Progenitor cell of endocrine pancreas (in vitro differentiated cells): ENCODE data around the gene KIAA1549. TPM values are rescaled to one million over a fixed set of nuclear protein-coding genes. Genes with fewer than 3 reads are reported as not detected.
A peak's percentile ranks its signal among the peaks of the same experiment; 100 is the strongest.

Experiments used
- DNase-seq: peaks from one replicate; pipeline ENCODE4 v3.0.0; 2021; ENCODE audit warnings: low spot score; ENCODE audit not compliant: unreplicated experiment
- H3K27ac Mint-ChIP-seq: 2 replicates; pipeline ENCODE4 v1.8.0; 2021; ENCODE audit warnings: mild to moderate bottlenecking, moderate library complexity, mixed read lengths
- H3K27me3 Mint-ChIP-seq: 2 replicates; pipeline ENCODE4 v1.8.0; 2021; ENCODE audit warnings: mixed read lengths
- H3K36me3 Mint-ChIP-seq: 2 replicates; pipeline ENCODE4 v1.8.0; 2022; ENCODE audit warnings: mixed read lengths; ENCODE audit not compliant: insufficient read depth
- H3K4me1 Mint-ChIP-seq: 2 replicates; pipeline ENCODE4 v1.8.0; 2021; ENCODE audit warnings: low read depth, mixed read lengths
- H3K4me3 Mint-ChIP-seq: 2 replicates; pipeline ENCODE4 v1.8.0; 2021; ENCODE audit warnings: low read depth, mild to moderate bottlenecking, moderate library complexity, mixed read lengths
- H3K9me3 Mint-ChIP-seq: 2 replicates; pipeline ENCODE4 v1.8.0; 2021; ENCODE audit warnings: low read depth, mixed read lengths
- CTCF ChIP-seq: fragments of 200-600 bp; sonication (generic); IDR thresholded peaks from one replicate; pipeline ENCODE4 v1.5.0; 2021; ENCODE audit warnings: antibody characterized with exemption, mild to moderate bottlenecking; ENCODE audit not compliant: unreplicated experiment
- total RNA-seq: library from RNA; stranded (reverse); gene quantifications from 2 replicates; pipeline ENCODE4 v1.2.1, GENCODE V29; 2021

KIAA1549 gene
- total RNA-seq, 1 donor from 2014 or later: 45.8 TPM

- TF ChIP-seq CTCF: no peak
- no peak for DNase-seq
- no peak overlapping the region for H3K4me3 Mint-ChIP-seq
- no peaks in the 10 kb centered on the region for H3K27me3 Mint-ChIP-seq
- no peaks in the 10 kb centered on the region for H3K9me3 Mint-ChIP-seq
- no peaks in the 10 kb centered on the region for H3K4me1 Mint-ChIP-seq
- peaks cover 1% of the 10 kb centered on the region for H3K36me3 Mint-ChIP-seq
- peak overlapping the region; percentile 8 for H3K27ac Mint-ChIP-seq
Observed at GRCh38 chr7:139022286-139022685, 41.1 kb upstream of the KIAA1549 start.

GRCh38 chr7:139018910-139019309 is 37.7 kb upstream of the KIAA1549 start:
- H3K27ac Mint-ChIP-seq: no peak overlapping the region
- H3K9me3 Mint-ChIP-seq: no peaks in the 10 kb centered on the region
- no peak for TF ChIP-seq CTCF
- peaks cover 1% of the 10 kb centered on the region for H3K36me3 Mint-ChIP-seq
- no peaks in the 10 kb centered on the region for H3K27me3 Mint-ChIP-seq
- no peaks in the 10 kb centered on the region for H3K4me1 Mint-ChIP-seq
- DNase-seq: no peak
- H3K4me3 Mint-ChIP-seq: no peak overlapping the region

- Mint-ChIP-seq H3K27ac (no peak overlapping the region), H3K27me3 (no peaks in the 10 kb centered on the region), H3K9me3 (no peaks in the 10 kb centered on the region), H3K4me3 (no peak overlapping the region), H3K36me3 (no peaks in the 10 kb centered on the region), H3K4me1 (no peaks in the 10 kb centered on the region)
- TF ChIP-seq CTCF: peak; percentile 72
- peak; percentile 19 for DNase-seq
Observed at GRCh38 chr7:139016931-139017511, 35.8 kb upstream of the KIAA1549 start.

- DNase-seq: no peak
Observed at GRCh38 chr7:139011373-139011772, 30.2 kb upstream of the KIAA1549 start.

GRCh38 chr7:139004321-139005090 is 23.3 kb upstream of the KIAA1549 start:
- no peak overlapping the region for H3K27ac Mint-ChIP-seq
- H3K27me3 Mint-ChIP-seq: no peaks in the 10 kb centered on the region
- no peak for DNase-seq
- H3K4me3 Mint-ChIP-seq: no peak overlapping the region
- H3K4me1 Mint-ChIP-seq: no peaks in the 10 kb centered on the region
- TF ChIP-seq CTCF: no peak
- peaks cover 24% of the 10 kb centered on the region for H3K9me3 Mint-ChIP-seq
- no peaks in the 10 kb centered on the region for H3K36me3 Mint-ChIP-seq

More at GRCh38 chr7:139011373-139011772, 30.2 kb upstream of the KIAA1549 start:
- TF ChIP-seq CTCF: no peak
- Mint-ChIP-seq H3K27ac (no peak overlapping the region), H3K9me3 (no peaks in the 10 kb centered on the region), H3K27me3 (no peaks in the 10 kb centered on the region), H3K4me3 (no peak overlapping the region), H3K36me3 (no peaks in the 10 kb centered on the region), H3K4me1 (no peaks in the 10 kb centered on the region)
